ENCODE data around the gene TNFSF8. TPM values are rescaled to one million over a fixed set of nuclear protein-coding genes. Genes with fewer than 3 reads are reported as not detected.

Gene TNFSF8
- total RNA-seq, 1 donor from 2014 or later, result 0.63 TPM

DNA sequence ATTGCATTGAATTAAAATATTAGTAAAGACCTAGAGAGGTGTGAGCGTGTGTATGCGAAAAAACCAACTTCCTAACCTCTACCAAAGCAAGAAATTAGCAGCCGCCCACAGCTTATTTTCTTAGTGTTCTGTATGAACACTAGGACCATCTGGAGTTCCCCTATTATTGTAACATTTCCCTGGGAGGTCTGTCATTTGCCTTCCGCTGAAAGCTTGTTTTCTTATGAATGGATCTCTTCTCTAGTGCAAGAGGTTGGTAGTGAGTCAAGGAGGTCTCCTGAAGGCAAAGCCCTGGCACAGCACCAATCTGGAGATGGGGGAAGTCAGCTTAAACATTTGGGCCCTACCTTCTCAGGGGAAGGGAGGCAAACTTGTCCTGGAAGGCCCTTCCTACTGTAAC, 10.8 kb downstream of the TNFSF8 start:
- Histone ChIP-seq H3K36me3 (no peaks in the 10 kb centered on the region), H3K27me3 (ENCODE audit: low read depth) (peaks cover 87% of the 10 kb centered on the region), H3K4me1 (no peaks in the 10 kb centered on the region), H3K27ac (replicated peaks) (no peak overlapping the region), H3K9me3 (replicated peaks) (no peaks in the 10 kb centered on the region), H3K4me3 (no peak overlapping the region)
- intact Hi-C loops (cut with micrococcal nuclease), result no loop called here
- TF ChIP-seq, protein P1, sequence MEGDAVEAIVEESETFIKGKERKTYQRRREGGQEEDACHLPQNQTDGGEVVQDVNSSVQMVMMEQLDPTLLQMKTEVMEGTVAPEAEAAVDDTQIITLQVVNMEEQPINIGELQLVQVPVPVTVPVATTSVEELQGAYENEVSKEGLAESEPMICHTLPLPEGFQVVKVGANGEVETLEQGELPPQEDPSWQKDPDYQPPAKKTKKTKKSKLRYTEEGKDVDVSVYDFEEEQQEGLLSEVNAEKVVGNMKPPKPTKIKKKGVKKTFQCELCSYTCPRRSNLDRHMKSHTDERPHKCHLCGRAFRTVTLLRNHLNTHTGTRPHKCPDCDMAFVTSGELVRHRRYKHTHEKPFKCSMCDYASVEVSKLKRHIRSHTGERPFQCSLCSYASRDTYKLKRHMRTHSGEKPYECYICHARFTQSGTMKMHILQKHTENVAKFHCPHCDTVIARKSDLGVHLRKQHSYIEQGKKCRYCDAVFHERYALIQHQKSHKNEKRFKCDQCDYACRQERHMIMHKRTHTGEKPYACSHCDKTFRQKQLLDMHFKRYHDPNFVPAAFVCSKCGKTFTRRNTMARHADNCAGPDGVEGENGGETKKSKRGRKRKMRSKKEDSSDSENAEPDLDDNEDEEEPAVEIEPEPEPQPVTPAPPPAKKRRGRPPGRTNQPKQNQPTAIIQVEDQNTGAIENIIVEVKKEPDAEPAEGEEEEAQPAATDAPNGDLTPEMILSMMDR (IDR thresholded peaks at IDR 0.05; ENCODE audit: borderline replicate concordance), result no peak
- DNase-seq, result no peak

DNA sequence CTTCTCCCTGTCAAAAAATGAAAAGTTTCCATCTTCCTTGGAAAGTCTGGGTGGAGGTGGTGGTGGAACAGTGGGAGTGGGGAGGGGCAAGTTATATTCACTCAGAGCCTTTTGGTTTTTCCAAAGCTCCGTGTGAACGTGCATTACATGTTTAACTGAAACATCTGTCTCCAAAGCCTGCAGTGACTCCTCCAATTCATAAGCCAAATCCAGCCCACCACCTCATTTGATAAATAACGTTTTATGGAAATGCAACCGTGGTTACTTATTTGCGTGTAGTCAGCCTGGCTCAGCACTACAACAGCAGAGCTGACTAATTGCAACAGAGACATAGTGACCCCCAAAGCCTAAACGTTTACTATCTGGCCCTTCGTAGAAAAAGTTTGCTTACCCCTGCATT, 13.9 kb downstream of the TNFSF8 start:
- H3K4me3 ChIP-seq, result no peak overlapping the region
- TF ChIP-seq, protein P1 (IDR thresholded peaks at IDR 0.05; ENCODE audit: borderline replicate concordance), result no peak
- H3K9me3 ChIP-seq (replicated peaks), result no peaks in the 10 kb centered on the region
- no peak for DNase-seq
- no peaks in the 10 kb centered on the region for H3K36me3 ChIP-seq
- H3K27me3 ChIP-seq (ENCODE audit: low read depth), result peaks cover 80% of the 10 kb centered on the region
- H3K27ac ChIP-seq (replicated peaks), result no peak overlapping the region
- H3K4me1 ChIP-seq, result no peaks in the 10 kb centered on the region
- intact Hi-C loops (cut with micrococcal nuclease), result no loop called here

DNA sequence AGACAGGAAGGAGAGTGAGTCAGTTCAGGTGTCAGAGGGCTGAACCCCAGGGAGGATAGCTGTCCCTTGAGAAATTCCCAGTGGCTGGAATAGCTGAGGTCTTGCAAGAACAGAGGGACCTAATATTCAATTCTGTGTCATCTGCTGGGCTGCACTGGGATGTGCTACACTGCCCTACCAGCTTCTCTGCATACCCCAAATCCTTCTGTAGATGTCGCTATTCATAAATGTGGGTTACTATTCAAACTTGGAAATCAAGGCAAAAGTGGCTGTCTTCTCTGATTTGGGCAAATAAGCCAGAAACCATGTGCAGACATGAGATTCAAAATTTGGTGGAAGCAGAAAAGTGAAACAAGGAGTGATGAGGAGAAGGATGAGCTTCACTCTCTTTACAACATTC, 16.3 kb downstream of the TNFSF8 start:
- Histone ChIP-seq H3K27ac (replicated peaks) (no peak overlapping the region), H3K36me3 (no peaks in the 10 kb centered on the region), H3K9me3 (replicated peaks) (no peaks in the 10 kb centered on the region), H3K27me3 (ENCODE audit: low read depth) (peaks cover 66% of the 10 kb centered on the region), H3K4me1 (no peaks in the 10 kb centered on the region), H3K4me3 (no peak overlapping the region)
- TF ChIP-seq, protein P1 (IDR thresholded peaks at IDR 0.05; ENCODE audit: borderline replicate concordance), result peak; percentile 23
- intact Hi-C loops (cut with micrococcal nuclease), result loop anchor here (5.0 kb wide), 1 partner anchor 177 kb away; no protein-coding TSS in a partner anchor
- DNase-seq, result no peak

DNA sequence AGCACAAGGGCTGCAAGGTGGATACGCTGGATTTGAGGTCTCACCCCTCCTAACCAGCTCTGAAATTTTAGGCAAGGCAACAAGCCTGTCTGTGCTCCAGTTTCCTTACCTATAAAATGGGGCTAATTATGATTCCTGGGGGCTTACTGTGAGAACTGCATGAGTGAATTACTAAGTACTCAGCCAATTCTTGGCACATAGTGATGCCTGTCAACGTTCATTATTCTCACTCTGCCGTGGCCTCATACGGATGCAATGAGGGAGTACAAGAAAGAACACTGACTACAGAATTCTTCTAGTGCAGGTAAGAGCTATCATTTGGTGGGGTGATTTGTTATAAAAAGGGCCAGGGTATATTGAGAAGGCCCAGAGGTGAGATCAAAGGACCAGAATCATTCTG, 16.7 kb downstream of the TNFSF8 start:
- no peak overlapping the region for H3K4me3 ChIP-seq
- H3K27me3 ChIP-seq (ENCODE audit: low read depth), result peaks cover 66% of the 10 kb centered on the region
- H3K27ac ChIP-seq (replicated peaks), result no peak overlapping the region
- no peaks in the 10 kb centered on the region for H3K36me3 ChIP-seq
- TF ChIP-seq, protein P1 (IDR thresholded peaks at IDR 0.05; ENCODE audit: borderline replicate concordance), result no peak
- DNase-seq, result no peak
- intact Hi-C loops (cut with micrococcal nuclease), result loop anchor here (5.0 kb wide), 1 partner anchor 176 kb away; no protein-coding TSS in a partner anchor
- no peaks in the 10 kb centered on the region for H3K4me1 ChIP-seq
- H3K9me3 ChIP-seq (replicated peaks), result no peaks in the 10 kb centered on the region

DNA sequence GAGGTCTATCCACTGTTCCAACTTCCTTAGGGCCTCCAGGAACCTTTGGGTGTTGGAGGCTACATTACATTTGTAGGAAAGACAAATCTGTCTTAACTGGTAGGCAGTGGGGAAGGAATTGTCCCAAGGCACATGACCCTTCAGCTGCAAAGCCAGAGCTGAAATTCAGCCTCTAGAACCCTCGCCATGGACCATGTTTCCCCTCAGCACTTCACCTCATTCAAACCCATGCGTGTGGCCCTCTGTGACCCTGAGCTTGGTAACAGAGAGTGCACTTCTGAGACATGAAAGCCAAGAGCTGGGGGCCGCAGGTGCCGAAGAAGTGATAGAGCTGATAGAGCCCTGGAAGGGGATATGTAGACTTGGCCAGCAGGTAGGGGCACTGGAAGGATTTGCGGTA, 17.2 kb downstream of the TNFSF8 start:
- Histone ChIP-seq H3K4me1 (no peaks in the 10 kb centered on the region), H3K27me3 (ENCODE audit: low read depth) (peaks cover 66% of the 10 kb centered on the region), H3K9me3 (replicated peaks) (no peaks in the 10 kb centered on the region), H3K27ac (replicated peaks) (no peak overlapping the region), H3K36me3 (no peaks in the 10 kb centered on the region), H3K4me3 (no peak overlapping the region)
- no peak for DNase-seq
- intact Hi-C loops (cut with micrococcal nuclease), result loop anchor here (5.0 kb wide), 1 partner anchor 176 kb away; no protein-coding TSS in a partner anchor
- TF ChIP-seq, protein P1 (IDR thresholded peaks at IDR 0.05; ENCODE audit: borderline replicate concordance), result no peak

Measured in left ventricle myocardium inferior (tissue), 1 donor.